ENCODE results near the gene PSMG2.

PSMG2 gene

DNA sequence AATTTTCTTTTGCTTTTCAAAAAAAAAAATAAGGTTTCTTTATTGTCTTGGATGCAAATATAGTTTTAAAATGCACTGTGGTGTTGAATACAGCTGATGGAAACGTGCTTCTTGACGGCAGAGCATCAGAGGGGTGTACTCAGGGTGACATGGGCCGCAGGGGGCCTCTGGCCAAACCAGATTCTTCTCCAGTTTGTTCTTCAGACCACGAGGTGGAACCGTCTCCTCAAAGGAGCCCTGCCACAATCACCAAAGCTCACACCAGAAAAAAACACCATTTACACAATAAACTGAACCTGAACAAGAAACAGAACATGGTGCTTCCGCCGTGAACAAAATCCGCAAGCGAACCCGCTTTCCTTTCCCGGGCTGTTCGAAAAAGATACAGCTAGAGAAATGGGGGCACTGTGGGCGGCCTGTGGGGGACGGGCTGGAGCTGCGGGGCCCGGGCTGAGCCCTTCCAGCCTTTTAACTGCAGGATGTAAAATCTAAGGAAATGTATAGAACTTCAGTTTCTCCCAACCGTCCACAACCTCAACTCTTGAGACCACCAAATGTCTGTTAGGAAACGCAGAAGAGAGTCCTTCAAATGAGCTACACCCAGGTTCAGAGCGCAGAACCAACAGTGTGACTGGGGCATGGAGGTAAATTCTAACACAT lies 34.5 kb downstream of the PSMG2 start:
- TF ChIP-seq GABPA (IDR thresholded peaks at IDR 0.05; ENCODE audit: low read depth) (no peak), CTCF (IDR thresholded peaks at IDR 0.05; ENCODE audit: insufficient read depth, low read length) (no peak), SPI1 (IDR thresholded peaks at IDR 0.05; ENCODE audit: borderline replicate concordance, low read depth) (no peak), POLR2AphosphoS5 (IDR thresholded peaks at IDR 0.05; ENCODE audit: low read depth) (no peak), REST (IDR thresholded peaks at IDR 0.05; ENCODE audit: insufficient replicate concordance, low read depth) (no peak)
- H3K27me3 ChIP-seq (ENCODE audit: insufficient read depth, poor library complexity, severe bottlenecking) = no peaks in the 10 kb centered on the region
- DNase-seq (ENCODE audit: low read depth in 1 of 2, low spot score in 1 of 2) = no peak
- H3K27ac ChIP-seq (replicated peaks) = no peak overlapping the region
- no peak overlapping the region for H3K4me3 ChIP-seq (replicated peaks; ENCODE audit: insufficient read depth, low read length)

DNA sequence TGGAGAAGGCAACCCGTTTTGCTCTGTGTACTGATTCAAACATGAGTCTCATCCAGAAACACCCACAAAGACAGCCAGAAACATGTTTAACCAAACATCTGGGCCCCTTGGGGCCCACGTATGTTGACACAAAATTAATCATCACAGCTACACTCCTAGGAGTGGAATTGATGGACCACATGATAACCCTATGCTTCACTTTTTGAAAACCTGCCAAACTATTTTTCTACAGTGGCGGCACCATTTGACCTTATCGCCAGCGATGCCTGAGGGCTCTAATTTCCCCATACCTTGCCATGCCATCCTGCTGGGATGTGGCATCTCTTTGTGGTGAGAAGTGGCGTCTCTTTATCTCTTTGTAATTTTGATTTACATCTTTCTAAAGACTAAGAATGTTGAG lies 38.5 kb downstream of the PSMG2 start:
- no peak for DNase-seq (ENCODE audit: low read depth in 1 of 2, low spot score in 1 of 2)
- no peak overlapping the region for H3K27ac ChIP-seq (replicated peaks)
- TF ChIP-seq GABPA (IDR thresholded peaks at IDR 0.05; ENCODE audit: low read depth) = no peak
- H3K27me3 ChIP-seq (ENCODE audit: insufficient read depth, poor library complexity, severe bottlenecking) = no peaks in the 10 kb centered on the region
- no peak overlapping the region for H3K4me3 ChIP-seq (replicated peaks; ENCODE audit: insufficient read depth, low read length)

GRCh38 chr18:12742453-12742852 lies 39.6 kb downstream of the PSMG2 start:
- H3K27ac ChIP-seq (replicated peaks) = no peak overlapping the region
- H3K4me3 ChIP-seq (replicated peaks; ENCODE audit: insufficient read depth, low read length) = no peak overlapping the region
- DNase-seq (ENCODE audit: low read depth in 1 of 2, low spot score in 1 of 2) = no peak
- no peaks in the 10 kb centered on the region for H3K27me3 ChIP-seq (ENCODE audit: insufficient read depth, poor library complexity, severe bottlenecking)
- TF ChIP-seq REST (IDR thresholded peaks at IDR 0.05; ENCODE audit: insufficient replicate concordance, low read depth) (no peak), GABPA (IDR thresholded peaks at IDR 0.05; ENCODE audit: low read depth) (no peak), CTCF (IDR thresholded peaks at IDR 0.05; ENCODE audit: insufficient read depth, low read length) (no peak), POLR2AphosphoS5 (IDR thresholded peaks at IDR 0.05; ENCODE audit: low read depth) (no peak), SPI1 (IDR thresholded peaks at IDR 0.05; ENCODE audit: borderline replicate concordance, low read depth) (no peak)

DNA sequence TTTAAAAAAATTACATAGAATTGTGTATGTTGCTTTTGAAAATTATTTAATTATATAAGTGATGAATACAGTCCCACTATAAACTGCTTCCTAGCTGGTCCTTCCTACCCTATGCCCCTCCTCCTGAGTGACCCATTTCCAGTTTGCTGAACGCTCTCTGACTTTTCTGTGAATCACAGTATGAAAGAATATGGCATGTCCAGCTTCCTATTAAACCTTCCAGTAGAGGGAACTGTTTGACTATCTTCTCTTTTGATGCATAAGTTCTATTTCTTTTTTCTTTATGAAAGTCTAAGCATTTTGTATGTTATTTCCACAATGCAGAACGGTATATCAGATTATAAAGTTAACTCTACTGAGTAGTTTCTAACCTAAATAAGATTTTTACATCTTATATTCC lies 41.3 kb downstream of the PSMG2 start:
- H3K27ac ChIP-seq (replicated peaks) = no peak overlapping the region
- H3K4me3 ChIP-seq (replicated peaks; ENCODE audit: insufficient read depth, low read length) = no peak overlapping the region
- no peaks in the 10 kb centered on the region for H3K27me3 ChIP-seq (ENCODE audit: insufficient read depth, poor library complexity, severe bottlenecking)
- peak in 1 of 2 experiments; percentile 23 for DNase-seq (ENCODE audit: low read depth in 1 of 2, low spot score in 1 of 2)
- no peak for TF ChIP-seq REST (IDR thresholded peaks at IDR 0.05; ENCODE audit: insufficient replicate concordance, low read depth)
- peak; percentile 64 for TF ChIP-seq CTCF (IDR thresholded peaks at IDR 0.05; ENCODE audit: insufficient read depth, low read length)
